Measurements from ENCODE around the gene LIPC.

DNA sequence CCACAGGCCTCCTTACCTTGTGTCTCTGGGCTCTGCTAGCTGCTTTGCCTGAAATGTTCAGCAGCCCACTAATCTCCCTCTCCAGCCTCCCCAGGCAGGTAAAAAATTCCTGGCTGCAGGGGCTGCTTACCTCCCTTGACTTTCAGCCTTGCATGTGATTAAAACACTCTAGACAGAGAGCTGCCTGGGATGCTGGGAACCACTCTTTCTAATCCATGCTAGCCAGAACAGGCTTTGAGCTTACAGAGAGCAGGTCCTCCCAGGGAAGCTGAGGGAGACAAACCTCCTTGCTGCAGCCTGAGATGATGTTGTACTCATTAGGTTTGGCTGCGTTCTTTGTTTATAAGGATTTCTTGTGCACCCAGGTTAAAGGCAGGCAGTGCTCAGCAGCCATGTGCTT lies 33.7 kb upstream of the LIPC start:
- TF ChIP-seq, protein P1, sequence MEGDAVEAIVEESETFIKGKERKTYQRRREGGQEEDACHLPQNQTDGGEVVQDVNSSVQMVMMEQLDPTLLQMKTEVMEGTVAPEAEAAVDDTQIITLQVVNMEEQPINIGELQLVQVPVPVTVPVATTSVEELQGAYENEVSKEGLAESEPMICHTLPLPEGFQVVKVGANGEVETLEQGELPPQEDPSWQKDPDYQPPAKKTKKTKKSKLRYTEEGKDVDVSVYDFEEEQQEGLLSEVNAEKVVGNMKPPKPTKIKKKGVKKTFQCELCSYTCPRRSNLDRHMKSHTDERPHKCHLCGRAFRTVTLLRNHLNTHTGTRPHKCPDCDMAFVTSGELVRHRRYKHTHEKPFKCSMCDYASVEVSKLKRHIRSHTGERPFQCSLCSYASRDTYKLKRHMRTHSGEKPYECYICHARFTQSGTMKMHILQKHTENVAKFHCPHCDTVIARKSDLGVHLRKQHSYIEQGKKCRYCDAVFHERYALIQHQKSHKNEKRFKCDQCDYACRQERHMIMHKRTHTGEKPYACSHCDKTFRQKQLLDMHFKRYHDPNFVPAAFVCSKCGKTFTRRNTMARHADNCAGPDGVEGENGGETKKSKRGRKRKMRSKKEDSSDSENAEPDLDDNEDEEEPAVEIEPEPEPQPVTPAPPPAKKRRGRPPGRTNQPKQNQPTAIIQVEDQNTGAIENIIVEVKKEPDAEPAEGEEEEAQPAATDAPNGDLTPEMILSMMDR (conservative IDR thresholded peaks at IDR 0.05; ENCODE audit: low read depth in 2 of 2) = no peak
- TF ChIP-seq EZH2 (IDR thresholded peaks at IDR 0.05; ENCODE audit: low read depth, unreplicated experiment) = no peak
- TF ChIP-seq POLR2AphosphoS5 (IDR thresholded peaks at IDR 0.05; ENCODE audit: low read depth) = no peak
- TF ChIP-seq, protein P2, sequence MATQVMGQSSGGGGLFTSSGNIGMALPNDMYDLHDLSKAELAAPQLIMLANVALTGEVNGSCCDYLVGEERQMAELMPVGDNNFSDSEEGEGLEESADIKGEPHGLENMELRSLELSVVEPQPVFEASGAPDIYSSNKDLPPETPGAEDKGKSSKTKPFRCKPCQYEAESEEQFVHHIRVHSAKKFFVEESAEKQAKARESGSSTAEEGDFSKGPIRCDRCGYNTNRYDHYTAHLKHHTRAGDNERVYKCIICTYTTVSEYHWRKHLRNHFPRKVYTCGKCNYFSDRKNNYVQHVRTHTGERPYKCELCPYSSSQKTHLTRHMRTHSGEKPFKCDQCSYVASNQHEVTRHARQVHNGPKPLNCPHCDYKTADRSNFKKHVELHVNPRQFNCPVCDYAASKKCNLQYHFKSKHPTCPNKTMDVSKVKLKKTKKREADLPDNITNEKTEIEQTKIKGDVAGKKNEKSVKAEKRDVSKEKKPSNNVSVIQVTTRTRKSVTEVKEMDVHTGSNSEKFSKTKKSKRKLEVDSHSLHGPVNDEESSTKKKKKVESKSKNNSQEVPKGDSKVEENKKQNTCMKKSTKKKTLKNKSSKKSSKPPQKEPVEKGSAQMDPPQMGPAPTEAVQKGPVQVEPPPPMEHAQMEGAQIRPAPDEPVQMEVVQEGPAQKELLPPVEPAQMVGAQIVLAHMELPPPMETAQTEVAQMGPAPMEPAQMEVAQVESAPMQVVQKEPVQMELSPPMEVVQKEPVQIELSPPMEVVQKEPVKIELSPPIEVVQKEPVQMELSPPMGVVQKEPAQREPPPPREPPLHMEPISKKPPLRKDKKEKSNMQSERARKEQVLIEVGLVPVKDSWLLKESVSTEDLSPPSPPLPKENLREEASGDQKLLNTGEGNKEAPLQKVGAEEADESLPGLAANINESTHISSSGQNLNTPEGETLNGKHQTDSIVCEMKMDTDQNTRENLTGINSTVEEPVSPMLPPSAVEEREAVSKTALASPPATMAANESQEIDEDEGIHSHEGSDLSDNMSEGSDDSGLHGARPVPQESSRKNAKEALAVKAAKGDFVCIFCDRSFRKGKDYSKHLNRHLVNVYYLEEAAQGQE (IDR thresholded peaks at IDR 0.05; ENCODE audit: unreplicated experiment) = no peak
- TF ChIP-seq CREB1 (CRISPR knock-in tag; IDR thresholded peaks at IDR 0.05; ENCODE audit: low read depth) = no peak
- no peak for TF ChIP-seq JUNB (IDR thresholded peaks at IDR 0.05; ENCODE audit: unreplicated experiment)
